NCI-H345 treated with DMSO at 0.1 percent for 48 hours (cell line): ENCODE data around the gene RPS27.
"Not testable (repeated sequence)": the region's sequence is repeated elsewhere in the genome, so short reads cannot be mapped to it uniquely, and the experiment has no call there.

Source experiments
- DNase-seq: peaks from one replicate; lab custom pipeline; 2025; ENCODE audit not compliant: unreplicated experiment; lab: John Stamatoyannopoulos, UW

The RPS27 gene

GRCh38 chr1:153960206-153960605, 30.4 kb upstream of the RPS27 start:
- DNase-seq, result no peak

GRCh38 chr1:153961421-153961820, 29.1 kb upstream of the RPS27 start:
- DNase-seq, result no peak

- DNase-seq, result no peak
These were observed 28.2 kb upstream of the RPS27 start for GRCh38 chr1:153962088-153963029.

- peak; percentile 99 for DNase-seq
These were observed 27.3 kb upstream of the RPS27 start, which contains the start of gene SLC39A1 for GRCh38 chr1:153963030-153963849. Gene SLC39A1, minus strand, starts transcription at chr1:153963537. Its CDS starts 822 bp downstream, at chr1:153962715.

GRCh38 chr1:153963850-153964331, 26.7 kb upstream of the RPS27 start:
- peak; percentile 78 for DNase-seq

- DNase-seq, result peak; percentile 100
These were observed 23.2 kb upstream of the RPS27 start, which contains the start of gene CREB3L4 for GRCh38 chr1:153967107-153967999. Gene CREB3L4, plus strand, starts transcription at chr1:153967902. Its CDS starts 624 bp downstream, at chr1:153968526.

GRCh38 chr1:153968000-153968363, 22.6 kb upstream of the RPS27 start:
- no peak for DNase-seq

- DNase-seq, result no peak
These were observed 22.2 kb upstream of the RPS27 start for GRCh38 chr1:153968408-153968807.

- no peak for DNase-seq
These were observed 21.6 kb upstream of the RPS27 start for GRCh38 chr1:153968972-153969371.

- no peak for DNase-seq
These were observed 20.2 kb upstream of the RPS27 start for GRCh38 chr1:153970346-153970745.

- no peak for DNase-seq
These were observed 17.5 kb upstream of the RPS27 start for GRCh38 chr1:153973071-153973470.

- DNase-seq, result no peak
These were observed 17.0 kb upstream of the RPS27 start for GRCh38 chr1:153973525-153973924.

- DNase-seq, result no peak
These were observed 13.7 kb upstream of the RPS27 start for GRCh38 chr1:153976819-153977249.

GRCh38 chr1:153977250-153978240, 13.0 kb upstream of the RPS27 start, which contains the start of gene JTB:
Gene JTB, minus strand, starts transcription at chr1:153977674. Its CDS starts 422 bp downstream, at chr1:153977252.
- DNase-seq, result peak; percentile 95

GRCh38 chr1:153978274-153978909, 12.2 kb upstream of the RPS27 start:
- DNase-seq, result no peak

- DNase-seq, result not testable (repeated sequence)
These were observed 11.5 kb upstream of the RPS27 start for GRCh38 chr1:153979091-153979490.

GRCh38 chr1:153981735-153982134, 8.8 kb upstream of the RPS27 start:
- DNase-seq, result not testable (repeated sequence)

- no peak for DNase-seq
These were observed 6.3 kb upstream of the RPS27 start for GRCh38 chr1:153984123-153984894.
